GM12878 (cell line): ENCODE results near the gene CMTM1. TPM values are rescaled to one million over a fixed set of nuclear protein-coding genes. Genes with fewer than 3 reads are reported as not detected.

Experiments used
- ATF7 ChIP-seq: fragments of 450-650 bp; IDR thresholded peaks from 2 replicates; pipeline ENCODE4 v1.6.1; 2016; ENCODE audit warnings: low read depth, mild to moderate bottlenecking
- BCL11A ChIP-seq: IDR thresholded peaks from 2 replicates; pipeline ENCODE4 v1.6.1; 2011; ENCODE audit warnings: low read depth, low read length
- EED ChIP-seq: sonication (generic); IDR thresholded peaks from 2 replicates; pipeline ENCODE4 v1.6.1; 2016; ENCODE audit warnings: antibody characterized with exemption, low read depth
- FOXK2 ChIP-seq: fragments of 450-650 bp; IDR thresholded peaks from 2 replicates; pipeline ENCODE4 v1.6.1; 2017; ENCODE audit warnings: mild to moderate bottlenecking, moderate library complexity
- GABPA ChIP-seq: IDR thresholded peaks from 2 replicates; pipeline ENCODE4 v1.6.1; 2014; ENCODE audit warnings: antibody characterized with exemption, low read depth, mild to moderate bottlenecking, inconsistent platforms
- HCFC1 ChIP-seq: fragments of 150-350 bp; IDR thresholded peaks from 2 replicates; pipeline ENCODE4 v1.6.1; 2014; ENCODE audit warnings: low read length
- HDAC2 ChIP-seq: fragments of 200-600 bp; sonication (generic); IDR thresholded peaks from 2 replicates; pipeline ENCODE4 v1.6.1; 2017
- HDAC6 ChIP-seq: fragments of 200-600 bp; sonication (generic); IDR thresholded peaks from one replicate; pipeline ENCODE4 v1.8.0; 2017; ENCODE audit warnings: antibody characterized with exemption; ENCODE audit not compliant: unreplicated experiment
- IKZF1 ChIP-seq: fragments of 450-650 bp; conservative IDR thresholded peaks from 2 replicates; pipeline ENCODE4 v1.6.1; 2017; ENCODE audit warnings: antibody characterized with exemption, mild to moderate bottlenecking
- IKZF2 ChIP-seq, 2 experiments: fragments of 450-650 bp; IDR thresholded peaks; 2 replicates each; pipeline ENCODE4 v1.6.1; 2017; ENCODE audit warnings: mild to moderate bottlenecking in 2 of 2, moderate library complexity in 2 of 2
- MEF2B ChIP-seq: fragments of 450-650 bp; IDR thresholded peaks from 2 replicates; pipeline ENCODE4 v1.6.1; 2018; ENCODE audit warnings: mild to moderate bottlenecking, moderate library complexity; ENCODE audit not compliant: partially characterized antibody, poor library complexity, severe bottlenecking
- MTA3 ChIP-seq: IDR thresholded peaks from 2 replicates; pipeline ENCODE4 v1.6.1; 2012; ENCODE audit warnings: low read length, inconsistent platforms, borderline replicate concordance
- MYB ChIP-seq: fragments of 150-350 bp; IDR thresholded peaks from 2 replicates; pipeline ENCODE4 v1.6.1; 2014; ENCODE audit warnings: mild to moderate bottlenecking, low read depth, low read length, borderline replicate concordance
- NBN ChIP-seq: fragments of 450-650 bp; IDR thresholded peaks from 2 replicates; pipeline ENCODE4 v1.6.1; 2016
- NFYA ChIP-seq: IDR thresholded peaks from 2 replicates; pipeline ENCODE4 v1.6.1; 2011; ENCODE audit warnings: low read depth, mild to moderate bottlenecking, low read length, improper control_type of control experiment, borderline replicate concordance
- NFYB ChIP-seq: IDR thresholded peaks from 2 replicates; pipeline ENCODE4 v1.6.1; 2011; ENCODE audit warnings: low read depth, mild to moderate bottlenecking, low read length, improper control_type of control experiment, moderate library complexity; ENCODE audit not compliant: insufficient read depth
- NKRF ChIP-seq: fragments of 450-650 bp; conservative IDR thresholded peaks from 2 replicates; pipeline ENCODE4 v1.6.1; 2017; ENCODE audit warnings: mild to moderate bottlenecking, moderate library complexity
- NR2C2 ChIP-seq: IDR thresholded peaks from 2 replicates; pipeline ENCODE4 v1.6.1; 2011; ENCODE audit warnings: borderline replicate concordance, low read depth; ENCODE audit not compliant: control insufficient read depth, insufficient read length
- NRF1 ChIP-seq: conservative IDR thresholded peaks from 2 replicates; pipeline ENCODE4 v1.6.1; 2011; ENCODE audit warnings: mild to moderate bottlenecking, low read depth, low read length, improper control_type of control experiment
- PAX5 ChIP-seq: IDR thresholded peaks from 2 replicates; pipeline ENCODE4 v1.6.1; 2011; ENCODE audit warnings: low read depth, low read length, borderline replicate concordance
- POLR2AphosphoS5 ChIP-seq: IDR thresholded peaks from 2 replicates; pipeline ENCODE4 v1.6.1; 2011; ENCODE audit warnings: mild to moderate bottlenecking, low read length, inconsistent platforms
- RAD51 ChIP-seq: fragments of 450-650 bp; IDR thresholded peaks from 2 replicates; pipeline ENCODE4 v1.6.1; 2016; ENCODE audit warnings: moderate library complexity, mild to moderate bottlenecking, inconsistent platforms
- SMARCA5 ChIP-seq: fragments of 450-650 bp; IDR thresholded peaks from 2 replicates; pipeline ENCODE4 v1.6.1; 2017; ENCODE audit warnings: mild to moderate bottlenecking
- STAT3 ChIP-seq: IDR thresholded peaks from 2 replicates; pipeline ENCODE4 v1.6.1; 2011; ENCODE audit warnings: low read depth, low read length, improper control_type of control experiment
- polyA plus RNA-seq, 11 experiments: library from polyadenylated mRNA; depleted of rRNA in 4 of 11; unstranded in 6 of 11; stranded (reverse) in 5 of 11; fragments of >200 nt; fragmentation: Nextera tagmentation in 4 of 11; fragmentation: Illumina TruSeq in 1 of 11; extraction: Ambion mirVana in 4 of 11; extraction: Trizol in 1 of 11; gene quantifications; 1 replicate in 1 of 11; 2 replicates in 10 of 11; pipeline versions ENCODE4 v1.2.1 to v1.2.3, GENCODE V29; 2011 to 2016; ENCODE audit warnings: inconsistent platforms in 2 of 11, missing spikeins in 2 of 11, low read depth in 1 of 11
- total RNA-seq, 4 experiments: library from RNA; depleted of rRNA in 3 of 4; stranded (reverse); fragments of >200 nt in 3 of 4; fragmentation: Illumina TruSeq in 1 of 4; extraction: Trizol in 1 of 4; gene quantifications; 2 replicates each; pipeline versions ENCODE4 v1.2.1 to v1.2.3, GENCODE V29; 2013 to 2021
- TF ChIP-seq, protein P1 (sequence below): fragments of 450-650 bp; IDR thresholded peaks from 2 replicates; pipeline ENCODE4 v1.6.1; 2017; ENCODE audit warnings: low read depth, mild to moderate bottlenecking, moderate library complexity
- TF ChIP-seq, protein P2 (sequence below): fragments of 450-650 bp; IDR thresholded peaks from 2 replicates; pipeline ENCODE4 v1.6.1; 2017; ENCODE audit warnings: mild to moderate bottlenecking

CMTM1 gene
- total and polyA plus RNA-seq, 10 of the 15 experiments (the other 5 are each of a cell fraction or from before 2014, with no cell fraction given), result 0.09 to 3.0 (median 1.4) TPM; not detected in 2

DNA sequence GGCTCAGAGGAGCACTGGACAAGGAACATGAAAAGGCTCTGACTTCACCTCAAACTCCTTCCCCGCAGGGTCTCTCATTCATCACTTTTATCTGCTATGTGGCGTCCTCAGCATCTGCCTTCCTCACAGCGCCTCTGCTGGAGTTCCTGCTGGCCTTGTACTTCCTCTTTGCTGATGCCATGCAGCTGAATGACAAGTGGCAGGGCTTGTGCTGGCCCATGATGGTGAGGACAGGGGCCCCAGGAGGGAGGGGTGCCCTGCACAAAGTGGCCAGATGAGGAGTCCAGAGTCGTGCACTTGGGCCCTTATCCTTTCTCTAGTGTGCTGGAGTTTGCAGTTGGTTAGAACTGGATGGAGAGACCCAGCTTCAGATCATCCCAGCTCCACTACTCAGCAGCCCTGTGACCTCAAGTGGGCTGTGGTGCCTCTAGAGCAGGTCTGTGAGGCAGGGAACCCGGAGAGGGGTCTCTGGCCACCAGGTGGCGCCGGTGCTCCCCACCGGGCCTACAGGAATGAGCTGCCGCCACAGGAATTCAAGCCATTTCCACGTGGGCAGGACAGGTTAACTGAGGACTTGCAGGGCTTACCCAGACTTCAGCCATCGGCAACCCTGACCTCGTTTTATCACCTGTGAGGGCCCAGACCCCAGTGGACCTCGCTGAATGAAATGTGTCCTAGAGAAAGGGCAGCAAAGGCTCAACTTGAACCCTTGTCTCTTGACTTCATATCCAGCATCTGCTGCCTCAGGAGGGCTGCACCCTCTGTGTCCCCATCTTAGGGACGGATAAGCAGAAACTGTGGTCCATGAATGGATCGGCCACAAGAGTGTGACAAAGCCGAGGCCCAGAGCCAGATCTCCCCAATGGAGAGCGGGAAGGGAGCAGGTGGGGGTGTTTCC lies 42.3 kb downstream of the CMTM1 start (continued):
- 0 out of 2 replicates have a peak, but pooled peaks have one; percentile 31 for TF ChIP-seq NKRF
- TF ChIP-seq MEF2B, result no peak
- TF ChIP-seq, protein P1, sequence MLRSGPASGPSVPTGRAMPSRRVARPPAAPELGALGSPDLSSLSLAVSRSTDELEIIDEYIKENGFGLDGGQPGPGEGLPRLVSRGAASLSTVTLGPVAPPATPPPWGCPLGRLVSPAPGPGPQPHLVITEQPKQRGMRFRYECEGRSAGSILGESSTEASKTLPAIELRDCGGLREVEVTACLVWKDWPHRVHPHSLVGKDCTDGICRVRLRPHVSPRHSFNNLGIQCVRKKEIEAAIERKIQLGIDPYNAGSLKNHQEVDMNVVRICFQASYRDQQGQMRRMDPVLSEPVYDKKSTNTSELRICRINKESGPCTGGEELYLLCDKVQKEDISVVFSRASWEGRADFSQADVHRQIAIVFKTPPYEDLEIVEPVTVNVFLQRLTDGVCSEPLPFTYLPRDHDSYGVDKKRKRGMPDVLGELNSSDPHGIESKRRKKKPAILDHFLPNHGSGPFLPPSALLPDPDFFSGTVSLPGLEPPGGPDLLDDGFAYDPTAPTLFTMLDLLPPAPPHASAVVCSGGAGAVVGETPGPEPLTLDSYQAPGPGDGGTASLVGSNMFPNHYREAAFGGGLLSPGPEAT, result no peak
- TF ChIP-seq MYB, result no peak
- TF ChIP-seq MTA3, result no peak
- TF ChIP-seq NBN, result peak; percentile 33; the same call in 1 of the 2 replicates
- no peak for TF ChIP-seq BCL11A
- peak; percentile 77 for TF ChIP-seq SMARCA5
- TF ChIP-seq NFYB, result no peak
- no peak for TF ChIP-seq NR2C2
- no peak for TF ChIP-seq FOXK2
- TF ChIP-seq HCFC1, result no peak
- no peak for TF ChIP-seq GABPA
- TF ChIP-seq IKZF2 (IDR thresholded peaks at IDR 0.05), result no peak
- peak; percentile 49 for TF ChIP-seq IKZF1
- TF ChIP-seq, protein P2, sequence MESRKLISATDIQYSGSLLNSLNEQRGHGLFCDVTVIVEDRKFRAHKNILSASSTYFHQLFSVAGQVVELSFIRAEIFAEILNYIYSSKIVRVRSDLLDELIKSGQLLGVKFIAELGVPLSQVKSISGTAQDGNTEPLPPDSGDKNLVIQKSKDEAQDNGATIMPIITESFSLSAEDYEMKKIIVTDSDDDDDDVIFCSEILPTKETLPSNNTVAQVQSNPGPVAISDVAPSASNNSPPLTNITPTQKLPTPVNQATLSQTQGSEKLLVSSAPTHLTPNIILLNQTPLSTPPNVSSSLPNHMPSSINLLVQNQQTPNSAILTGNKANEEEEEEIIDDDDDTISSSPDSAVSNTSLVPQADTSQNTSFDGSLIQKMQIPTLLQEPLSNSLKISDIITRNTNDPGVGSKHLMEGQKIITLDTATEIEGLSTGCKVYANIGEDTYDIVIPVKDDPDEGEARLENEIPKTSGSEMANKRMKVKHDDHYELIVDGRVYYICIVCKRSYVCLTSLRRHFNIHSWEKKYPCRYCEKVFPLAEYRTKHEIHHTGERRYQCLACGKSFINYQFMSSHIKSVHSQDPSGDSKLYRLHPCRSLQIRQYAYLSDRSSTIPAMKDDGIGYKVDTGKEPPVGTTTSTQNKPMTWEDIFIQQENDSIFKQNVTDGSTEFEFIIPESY, result no peak
- TF ChIP-seq ATF7, result no peak
- no peak for TF ChIP-seq HDAC2
- TF ChIP-seq EED, result 0 out of 2 replicates have a peak, but pooled peaks have one; percentile 23
- no peak for TF ChIP-seq STAT3
- TF ChIP-seq POLR2AphosphoS5, result no peak
- TF ChIP-seq HDAC6, result no peak
- no peak for TF ChIP-seq PAX5
- TF ChIP-seq RAD51, result no peak
- no peak for TF ChIP-seq NRF1
- TF ChIP-seq NFYA, result no peak
